K562 (cell line): Measurements from ENCODE around the gene PRPF18. TPM values are rescaled to one million over a fixed set of nuclear protein-coding genes. Genes with fewer than 3 reads are reported as not detected.

Source experiments
- ATAC-seq: fragments of 200-7000 bp; cut with Tn5 transposase; 3 replicates; pipeline ENCODE4 v1.9.1; 2020; ENCODE audit warnings: moderate library complexity
- BruUV-seq: library from RNA; stranded (reverse); fragments of 400-500 nt; replicated peaks from 2 replicates; lab custom pipeline; 2021; lab: Mats Ljungman, UMichigan
- CTCF ChIA-PET: fragments of 300-600 bp; formaldehyde crosslinking; extraction: SDS; loops from one replicate; lab custom pipeline; 2021; ENCODE audit warnings: low intra/inter-chr PET ratio; lab: Yijun Ruan, JAX
- POLR2A ChIA-PET: fragments of 300-600, 350-650 bp; sonication (Branson Sonifier 250); formaldehyde crosslinking; extraction: SDS; loops from one replicate; lab custom pipeline; 2021; ENCODE audit warnings: antibody characterized with exemption, inconsistent platforms; lab: Yijun Ruan, JAX
- DNase-seq, 4 experiments: peaks; one replicate each; pipeline versions ENCODE4 v3.0.0 to v3.0.0-alpha.2; 2011 to 2018; ENCODE audit warnings: low spot score in 3 of 4, mixed read lengths in 3 of 4; ENCODE audit errors: extremely low read depth in 1 of 4
- FAIRE-seq: peaks from 2 replicates; lab custom pipeline; 2011; peaks lifted over from hg19 to GRCh38; lab: Jason Lieb, UNC
- H2AFZ ChIP-seq: 2 replicates; pipeline ENCODE4 v1.6.0; 2011; ENCODE audit warnings: low read depth, low read length, control low read depth, inconsistent platforms
- H3K27ac ChIP-seq: fragments of 200-600 bp; 3 replicates; pipeline ENCODE4 v1.8.0; 2011; ENCODE audit warnings: low read depth, mild to moderate bottlenecking, control low read depth, inconsistent platforms, low read length, moderate library complexity, mixed read lengths; ENCODE audit errors: extremely low read depth
- H3K27me3 ChIP-seq, 2 experiments: fragments of 300-600 bp in 1 of 2; 2 replicates in 1 of 2; 3 replicates in 1 of 2; pipeline versions ENCODE4 v1.6.0 to v1.8.0; 2011; ENCODE audit warnings: inconsistent platforms in 2 of 2, low read length in 2 of 2, mild to moderate bottlenecking in 1 of 2, mixed read lengths in 1 of 2, moderate library complexity in 1 of 2; ENCODE audit not compliant: control insufficient read depth in 2 of 2, insufficient read depth in 2 of 2
- H3K36me3 ChIP-seq: fragments of 300-600 bp; 3 replicates; pipeline ENCODE4 v1.8.0; 2011; ENCODE audit warnings: mild to moderate bottlenecking, low read length, inconsistent platforms; ENCODE audit not compliant: control insufficient read depth, insufficient read depth
- H3K4me1 ChIP-seq, 2 experiments: fragments of 200-600 bp in 1 of 2; replicated peaks in 1 of 2; 2 replicates in 1 of 2; 3 replicates in 1 of 2; pipeline versions ENCODE4 v1.5.1 to v1.8.0; 2011; ENCODE audit warnings: inconsistent platforms in 2 of 2, low read length in 2 of 2, mild to moderate bottlenecking in 1 of 2, mixed read lengths in 1 of 2, moderate library complexity in 1 of 2; ENCODE audit not compliant: control insufficient read depth in 2 of 2, insufficient read depth in 2 of 2
- H3K4me2 ChIP-seq: 2 replicates; pipeline ENCODE4 v1.6.1; 2011; ENCODE audit warnings: low read length, control low read depth, inconsistent platforms, mixed read lengths; ENCODE audit not compliant: insufficient read depth
- H3K4me3 ChIP-seq: fragments of 200-600 bp; sonication (generic), shearing (Covaris generic); 2 replicates; pipeline ENCODE4 v1.5.1; 2016; ENCODE audit warnings: control low read depth, inconsistent platforms
- H3K79me2 ChIP-seq: fragments of 200-600 bp; 3 replicates; pipeline ENCODE4 v1.8.0; 2011; ENCODE audit warnings: low read length, inconsistent platforms; ENCODE audit not compliant: control insufficient read depth, insufficient read depth
- H3K9ac ChIP-seq, 2 experiments: 2 replicates each; pipeline versions ENCODE4 v1.6.0 to v1.6.1; 2011; ENCODE audit warnings: low read depth in 2 of 2, low read length in 2 of 2, control low read depth in 1 of 2, inconsistent platforms in 1 of 2, mild to moderate bottlenecking in 1 of 2, mixed read lengths in 1 of 2; ENCODE audit not compliant: insufficient read depth in 1 of 2
- H3K9me1 ChIP-seq: one replicate; pipeline ENCODE4 v1.6.0; 2011; ENCODE audit warnings: inconsistent platforms, mild to moderate bottlenecking, low read length, moderate library complexity; ENCODE audit not compliant: control insufficient read depth, insufficient read depth
- H3K9me3 ChIP-seq: replicated peaks from 2 replicates; pipeline ENCODE4 v1.5.1; 2011; ENCODE audit warnings: low read depth, low read length, inconsistent platforms; ENCODE audit not compliant: control insufficient read depth, insufficient read depth
- H4K20me1 ChIP-seq: replicated peaks from 2 replicates; pipeline ENCODE4 v1.6.1; 2011; ENCODE audit warnings: low read length, inconsistent platforms, mixed read lengths; ENCODE audit not compliant: control insufficient read depth, insufficient read depth
- BMI1 ChIP-seq: fragments of 150-350 bp; IDR thresholded peaks from 2 replicates; pipeline ENCODE4 v1.6.1; 2014; ENCODE audit warnings: low read length
- FIP1L1 ChIP-seq: fragments of 200-400 bp; formaldehyde crosslinking; IDR thresholded peaks from 2 replicates; pipeline ENCODE4 v1.6.1; 2018; ENCODE audit warnings: mild to moderate bottlenecking, low read depth, low read length; ENCODE audit not compliant: poor library complexity, severe bottlenecking
- FOS ChIP-seq: IDR thresholded peaks from 3 replicates; pipeline ENCODE4 v1.6.1; 2011; ENCODE audit not compliant: insufficient read length; ENCODE audit errors: extremely low read depth
- HLTF ChIP-seq: fragments of 450-650 bp; IDR thresholded peaks from 2 replicates; pipeline ENCODE4 v1.6.1; 2016
- RBM34 ChIP-seq: fragments of 200-400 bp; formaldehyde crosslinking; IDR thresholded peaks from 2 replicates; pipeline ENCODE4 v1.6.1; 2018; ENCODE audit warnings: low read length, borderline replicate concordance; ENCODE audit not compliant: insufficient read depth
- RFX1 ChIP-seq: fragments of 450-650 bp; IDR thresholded peaks from 2 replicates; pipeline ENCODE4 v1.6.1; 2016; ENCODE audit warnings: mild to moderate bottlenecking, moderate library complexity
- TRIM24 ChIP-seq, 2 experiments: fragments of 450-650 bp; IDR thresholded peaks; 2 replicates each; pipeline ENCODE4 v1.6.1; 2016
- ZNF124 ChIP-seq: sonication (generic); formaldehyde crosslinking; IDR thresholded peaks from 2 replicates; pipeline ENCODE4 v1.8.1; 2022; ENCODE audit warnings: missing genetic modification reagents
- ZNF23 ChIP-seq: fragments of 250-450 bp; sonication (Bioruptor Pico); IDR thresholded peaks from 2 replicates; pipeline ENCODE4 v1.4.0; 2020; ENCODE audit warnings: mild to moderate bottlenecking
- ZNF311 ChIP-seq: fragments of 250-450 bp; sonication (Bioruptor Pico); IDR thresholded peaks from 2 replicates; pipeline ENCODE4 v1.4.0; 2020; ENCODE audit warnings: mild to moderate bottlenecking, moderate library complexity
- ZSCAN29 ChIP-seq: fragments of 450-650 bp; IDR thresholded peaks from 2 replicates; pipeline ENCODE4 v1.6.1; 2017
- ZZZ3 ChIP-seq: fragments of 450-650 bp; IDR thresholded peaks from 2 replicates; pipeline ENCODE4 v1.6.1; 2016; ENCODE audit warnings: antibody characterized with exemption, mild to moderate bottlenecking, moderate library complexity
- WGBS: fragments of 100-300 bp; shearing (Covaris generic); methylation state at CpG from one replicate; pipeline ENCODE4 v1.1.6; 2016; ENCODE audit warnings: low coverage, mixed read lengths; ENCODE audit not compliant: insufficient coverage; ENCODE audit errors: missing lambda C conversion rate; 5-methylcytosine and 5-hydroxymethylcytosine counted together
- in situ Hi-C: fragments of 300-500 bp; cut with MboI; formaldehyde crosslinking; loops from 4 replicates; pipeline ENCODE4 v1.15.0; 2018; ENCODE audit warnings: inconsistent platforms, mixed read lengths
- intact Hi-C: fragments of 100-400 bp; cut with micrococcal nuclease; formaldehyde crosslinking; loops from 2 replicates; pipeline ENCODE4 v1.14.2; 2022
- polyA plus RNA-seq, 8 experiments: library from polyadenylated mRNA; depleted of rRNA in 4 of 8; stranded (reverse) in 5 of 8; unstranded in 3 of 8; fragments of >200 nt; fragmentation: Nextera tagmentation in 2 of 8; fragmentation: Illumina TruSeq in 1 of 8; extraction: Ambion mirVana in 2 of 8; extraction: Trizol in 1 of 8; gene quantifications; 2 replicates each; pipeline versions ENCODE4 v1.2.1 to v1.2.3, GENCODE V29; 2011 to 2014; ENCODE audit warnings: inconsistent platforms in 1 of 8, missing spikeins in 1 of 8
- total RNA-seq, 7 experiments: library from RNA; depleted of rRNA in 6 of 7; stranded (reverse); fragments of >200 nt in 6 of 7; fragmentation: Illumina TruSeq in 2 of 7; extraction: Trizol in 2 of 7; gene quantifications; 2 replicates each; pipeline versions ENCODE4 v1.2.1 to v1.2.3, GENCODE V29; 2011 to 2021; ENCODE audit warnings: low replicate concordance in 1 of 7
- TF ChIP-seq, protein P1 (sequence below): fragments of 450-650 bp; formaldehyde crosslinking; conservative IDR thresholded peaks from 2 replicates; pipeline ENCODE4 v1.4.0; 2022; ENCODE audit warnings: mild to moderate bottlenecking, missing genetic modification characterization

Gene PRPF18
- total and polyA plus RNA-seq, 9 of the 15 experiments (the other 6 are each of a cell fraction or from before 2014, with no cell fraction given) = 14.0 to 30.6 (median 23.1) TPM

- FAIRE-seq = no peak
- TF ChIP-seq, protein P1, sequence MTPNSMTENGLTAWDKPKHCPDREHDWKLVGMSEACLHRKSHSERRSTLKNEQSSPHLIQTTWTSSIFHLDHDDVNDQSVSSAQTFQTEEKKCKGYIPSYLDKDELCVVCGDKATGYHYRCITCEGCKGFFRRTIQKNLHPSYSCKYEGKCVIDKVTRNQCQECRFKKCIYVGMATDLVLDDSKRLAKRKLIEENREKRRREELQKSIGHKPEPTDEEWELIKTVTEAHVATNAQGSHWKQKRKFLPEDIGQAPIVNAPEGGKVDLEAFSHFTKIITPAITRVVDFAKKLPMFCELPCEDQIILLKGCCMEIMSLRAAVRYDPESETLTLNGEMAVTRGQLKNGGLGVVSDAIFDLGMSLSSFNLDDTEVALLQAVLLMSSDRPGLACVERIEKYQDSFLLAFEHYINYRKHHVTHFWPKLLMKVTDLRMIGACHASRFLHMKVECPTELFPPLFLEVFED (CRISPR knock-in tag) = no peak
- TF ChIP-seq HLTF = no peak
- no peak for TF ChIP-seq ZNF311
- no peak for TF ChIP-seq RBM34
- TF ChIP-seq ZZZ3 = no peak
- no peak for TF ChIP-seq ZNF124 (CRISPR knock-in tag)
- no peak for TF ChIP-seq FOS
- no peak for TF ChIP-seq ZNF23 (CRISPR knock-in tag)
- no peak for TF ChIP-seq RFX1
- TF ChIP-seq BMI1 = no peak
- no peak for TF ChIP-seq ZSCAN29
- no peak for TF ChIP-seq FIP1L1
- TF ChIP-seq TRIM24 (IDR thresholded peaks at IDR 0.05) = no peak
- TF ChIP-seq, all 486 proteins: peak for 0
- Histone ChIP-seq H3K79me2 (no peaks in the 10 kb centered on the region), H3K9ac (no peak overlapping the region), H3K9me1 (no peaks in the 10 kb centered on the region), H3K36me3 (peaks cover under 1% of the 10 kb centered on the region; the same call in 1 of the 3 replicates), H3K4me2 (no peak overlapping the region), H2AFZ (no peak overlapping the region), H3K27me3 (no peaks in the 10 kb centered on the region; a peak in 1 of 5 replicates), H3K4me1 (peaks cover 0 to 3% of the 10 kb centered on the region in 2 experiments; a peak in 1 of 5 replicates), H3K9me3 (no peaks in the 10 kb centered on the region), H3K4me3 (no peak overlapping the region), H3K27ac (no peak overlapping the region), H4K20me1 (peaks cover 10% of the 10 kb centered on the region)
- POLR2A ChIA-PET = no interaction called here
- no peak for DNase-seq
- no TSS peak for BruUV-seq
- 44% methylated on average over 6 of the region's 8 CpGs for WGBS
- intact Hi-C loops = loop anchor here (5.0 kb wide), 1 partner anchor 61 kb away; no protein-coding TSS in a partner anchor
- ATAC-seq = no peak
- in situ Hi-C loops = no loop called here
- CTCF ChIA-PET = interaction anchor here (2.3 kb wide), 1 partner anchor 117 kb away, joined by 23 read pairs; no protein-coding TSS in a partner anchor
These were observed 74.5 kb downstream of the PRPF18 start for GRCh38 chr10:13661256-13661655.
